ENCODE data around the gene TUNAR. TPM values are rescaled to one million over a fixed set of nuclear protein-coding genes. Genes with fewer than 3 reads are reported as not detected.
"Not testable (repeated sequence)": the region's sequence is repeated elsewhere in the genome, so short reads cannot be mapped to it uniquely, and the experiment has no call there.

Gene TUNAR
- total RNA-seq, 4 donors from 2014 or later: 0.13 TPM; not detected in 3

- H3K36me3 ChIP-seq: no peaks in the 10 kb centered on the region
- DNase-seq (ENCODE audit: extremely low spot score): no peak
- intact Hi-C loops (cut with DNase I): no loop called here
- H3K27me3 ChIP-seq: peaks cover 0 to 7% (median 0%) of the 10 kb centered on the region in 4 donors
- H3K9me3 ChIP-seq: no peaks in the 10 kb centered on the region
- TF ChIP-seq, protein P1, sequence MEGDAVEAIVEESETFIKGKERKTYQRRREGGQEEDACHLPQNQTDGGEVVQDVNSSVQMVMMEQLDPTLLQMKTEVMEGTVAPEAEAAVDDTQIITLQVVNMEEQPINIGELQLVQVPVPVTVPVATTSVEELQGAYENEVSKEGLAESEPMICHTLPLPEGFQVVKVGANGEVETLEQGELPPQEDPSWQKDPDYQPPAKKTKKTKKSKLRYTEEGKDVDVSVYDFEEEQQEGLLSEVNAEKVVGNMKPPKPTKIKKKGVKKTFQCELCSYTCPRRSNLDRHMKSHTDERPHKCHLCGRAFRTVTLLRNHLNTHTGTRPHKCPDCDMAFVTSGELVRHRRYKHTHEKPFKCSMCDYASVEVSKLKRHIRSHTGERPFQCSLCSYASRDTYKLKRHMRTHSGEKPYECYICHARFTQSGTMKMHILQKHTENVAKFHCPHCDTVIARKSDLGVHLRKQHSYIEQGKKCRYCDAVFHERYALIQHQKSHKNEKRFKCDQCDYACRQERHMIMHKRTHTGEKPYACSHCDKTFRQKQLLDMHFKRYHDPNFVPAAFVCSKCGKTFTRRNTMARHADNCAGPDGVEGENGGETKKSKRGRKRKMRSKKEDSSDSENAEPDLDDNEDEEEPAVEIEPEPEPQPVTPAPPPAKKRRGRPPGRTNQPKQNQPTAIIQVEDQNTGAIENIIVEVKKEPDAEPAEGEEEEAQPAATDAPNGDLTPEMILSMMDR (IDR thresholded peaks at IDR 0.05): no peak
- TF ChIP-seq POLR2AphosphoS5 (IDR thresholded peaks at IDR 0.05) (no peak), POLR2A (IDR thresholded peaks at IDR 0.05; ENCODE audit: low read depth) (no peak), EP300 (IDR thresholded peaks at IDR 0.05) (no peak)
- no peaks in the 10 kb centered on the region for H3K4me1 ChIP-seq
- H3K27ac ChIP-seq (replicated peaks in 1 of 4): no peak overlapping the region
- H3K4me3 ChIP-seq: no peak overlapping the region
- 55% methylated on average over 2 of the region's 2 CpGs for WGBS
These were observed 88.3 kb downstream of the TUNAR start for GRCh38 chr14:95964901-95965300.

DNA sequence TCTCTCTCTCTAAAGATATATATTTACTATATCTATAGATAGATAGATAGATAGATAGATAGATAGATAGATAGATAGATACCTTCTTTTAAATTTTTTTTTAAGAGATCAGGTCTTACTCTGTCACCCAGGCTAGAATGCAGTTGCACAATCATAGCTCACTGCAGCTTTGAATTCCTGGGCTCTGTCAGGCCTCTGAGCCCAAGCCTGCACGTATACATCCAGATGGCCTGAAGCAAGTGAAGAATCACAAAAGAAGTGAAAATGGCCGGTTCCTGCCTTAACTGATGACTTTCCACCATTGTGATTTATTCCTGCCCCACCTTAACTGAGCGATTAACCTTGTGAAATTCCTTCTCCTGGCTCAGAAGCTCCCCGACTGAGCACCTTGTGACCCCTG lies 91.4 kb downstream of the TUNAR start:
- 73% methylated on average over 4 of the region's 4 CpGs for WGBS
- H3K36me3 ChIP-seq; intact Hi-C loops (cut with DNase I); H3K4me1 ChIP-seq; H3K9me3 ChIP-seq; DNase-seq (ENCODE audit: extremely low spot score); H3K27me3 ChIP-seq; H3K27ac ChIP-seq (replicated peaks in 1 of 4); H3K4me3 ChIP-seq: not testable (repeated sequence)

Other genes starting within 250 kb of the TUNAR start
- not detected for gene TCL1B, start 190.4 kb upstream of the TUNAR start, total RNA-seq
- under 1 TPM in 1 of 4 donors, not detected in 3; 0.99 TPM for gene TCL1A, start 162.7 kb upstream of the TUNAR start, total RNA-seq
- 10 to 100 TPM; 28.3 to 78.3 (median 59.2) TPM for gene C14orf132, start 162.5 kb downstream of the TUNAR start, total RNA-seq

All from esophagus muscularis mucosa (tissue), 4 donors.